Measurements from ENCODE around the gene CEMIP.

The CEMIP gene

DNA sequence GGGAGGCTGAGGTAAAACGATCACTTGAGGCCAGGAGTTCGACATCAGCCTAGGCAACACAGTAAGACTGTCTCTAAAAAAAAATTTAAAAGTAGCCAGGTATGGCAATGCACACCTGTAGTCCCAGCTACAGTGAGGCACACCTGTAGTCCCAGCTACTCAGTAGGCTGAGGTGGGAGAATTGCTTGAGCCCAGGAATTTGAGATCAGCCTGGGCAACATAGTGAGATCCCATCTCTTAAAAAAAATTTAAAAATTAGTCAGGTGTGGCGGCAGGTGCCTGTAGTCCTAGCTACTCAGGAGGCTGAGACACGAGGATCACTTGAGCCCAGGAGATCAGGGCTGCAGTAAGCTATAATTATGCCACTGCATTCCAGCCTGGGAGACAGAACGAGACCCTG, 203.7 kb downstream of the CEMIP start:
- H4K20me1 ChIP-seq = peaks cover 43 to 95% (median 83%) of the 10 kb centered on the region in 11 experiments; a peak in 21 of 22 replicates
- H3K4me2 ChIP-seq = no peak overlapping the region
- no peaks in the 10 kb centered on the region for H3K9me3 ChIP-seq (replicated peaks in 1 of 11)
- no peaks in the 10 kb centered on the region for H3K27me3 ChIP-seq
- no peak for TF ChIP-seq Cebpa-rat (IDR thresholded peaks at IDR 0.05)
- H3K4me1 ChIP-seq = peaks cover 25 to 75% (median 35%) of the 10 kb centered on the region in 10 experiments
- H3K4me3 ChIP-seq = no peak overlapping the region
- H3K36me3 ChIP-seq = peaks cover 45 to 72% (median 67%) of the 10 kb centered on the region in 11 experiments
- no peak overlapping the region for H3K9ac ChIP-seq
- no peak overlapping the region for H3K27ac ChIP-seq

DNA sequence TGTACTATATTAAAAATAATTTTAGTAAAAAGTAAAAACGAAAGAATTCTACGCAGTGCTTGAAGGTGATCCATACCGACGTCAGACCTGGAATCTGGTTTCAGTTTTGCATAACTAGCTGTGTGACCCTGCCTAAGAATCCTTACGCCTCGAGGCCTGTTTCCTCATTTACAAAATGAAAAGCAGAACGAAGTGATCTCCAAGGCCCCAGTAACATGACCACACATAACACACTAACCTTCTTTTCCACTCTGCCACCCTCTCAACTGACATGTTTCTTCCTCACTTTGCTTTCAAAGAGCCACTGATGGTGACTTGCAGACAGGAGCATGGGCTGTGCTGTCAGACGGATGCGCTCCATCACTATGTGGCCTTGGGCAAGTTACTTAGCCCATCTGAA, 205.7 kb downstream of the CEMIP start:
- Histone ChIP-seq H3K27ac (peak overlapping the region in 9 of 11 experiments; percentile 0 to 73 (median 52); a peak in 13 of 22 replicates), H4K20me1 (peaks cover 37 to 89% (median 73%) of the 10 kb centered on the region in 11 experiments; a peak in 21 of 22 replicates), H3K9ac (peak overlapping the region in 5 of 11 experiments; percentile 14 to 48 (median 34); a peak in 6 of 22 replicates), H3K4me1 (peaks cover 36 to 73% (median 44%) of the 10 kb centered on the region in 10 experiments), H3K36me3 (peaks cover 24 to 52% (median 47%) of the 10 kb centered on the region in 11 experiments), H3K9me3 (replicated peaks in 1 of 11) (no peaks in the 10 kb centered on the region), H3K27me3 (no peaks in the 10 kb centered on the region), H3K4me3 (no peak overlapping the region), H3K4me2 (peak overlapping the region; percentile 11 to 97 (median 53); a peak in 20 of 22 replicates)
- TF ChIP-seq Cebpa-rat (IDR thresholded peaks at IDR 0.05) = no peak

DNA sequence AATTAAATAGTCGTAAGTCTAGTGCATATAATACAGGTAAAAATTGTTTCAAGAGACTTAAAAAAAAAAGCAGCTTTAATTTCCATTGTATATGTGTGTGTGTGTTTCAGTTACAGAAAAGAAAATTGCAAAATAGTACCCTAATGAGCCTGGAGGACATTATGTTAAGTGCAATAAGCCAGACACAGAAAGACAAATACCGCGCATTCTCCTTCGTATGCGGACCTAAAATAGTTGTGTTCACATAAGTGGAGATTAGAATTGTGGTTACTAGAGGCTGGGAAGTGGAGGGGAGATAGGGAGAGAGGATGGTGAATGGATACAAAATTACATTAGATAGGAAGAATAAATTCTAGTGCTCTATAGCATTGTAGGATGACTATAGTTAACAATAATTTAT, 206.8 kb downstream of the CEMIP start:
- no peak for TF ChIP-seq Cebpa-rat (IDR thresholded peaks at IDR 0.05)
- Histone ChIP-seq H3K36me3 (peaks cover 13 to 41% (median 35%) of the 10 kb centered on the region in 11 experiments; a peak in 21 of 22 replicates), H3K4me2 (peak overlapping the region; percentile 11 to 97 (median 53); a peak in 15 of 22 replicates), H3K27me3 (no peaks in the 10 kb centered on the region), H3K4me3 (no peak overlapping the region), H3K9me3 (replicated peaks in 1 of 11) (no peaks in the 10 kb centered on the region), H3K27ac (peak overlapping the region in 1 of 11 experiments; percentile 29; a peak in 3 of 22 replicates), H3K9ac (no peak overlapping the region), H3K4me1 (peaks cover 47 to 83% (median 53%) of the 10 kb centered on the region in 10 experiments), H4K20me1 (peaks cover 33 to 79% (median 70%) of the 10 kb centered on the region in 11 experiments; a peak in 21 of 22 replicates)

DNA sequence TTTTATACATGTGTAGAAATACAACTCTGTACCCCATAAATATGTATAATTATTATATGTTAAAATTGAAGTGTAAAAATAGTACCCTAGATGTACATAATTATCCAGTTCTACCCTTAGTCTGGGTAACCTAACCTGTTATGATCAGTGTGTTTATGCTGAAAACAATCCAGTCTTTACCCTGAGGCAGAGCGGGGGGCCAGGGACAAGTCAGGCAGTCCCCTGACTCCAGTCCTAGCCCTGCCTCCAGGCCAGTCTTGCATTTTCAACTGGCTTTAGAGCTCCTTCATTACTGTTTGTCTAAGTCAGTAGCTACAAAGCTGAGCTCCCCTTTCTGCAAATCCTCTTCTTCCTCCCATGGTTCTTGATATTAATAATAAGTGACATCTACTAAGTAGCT, 207.3 kb downstream of the CEMIP start:
- no peak for TF ChIP-seq Cebpa-rat (IDR thresholded peaks at IDR 0.05)
- H3K9me3 ChIP-seq (replicated peaks in 1 of 11) = no peaks in the 10 kb centered on the region
- H4K20me1 ChIP-seq = peaks cover 33 to 78% (median 70%) of the 10 kb centered on the region in 11 experiments; a peak in 21 of 22 replicates
- H3K4me2 ChIP-seq = peak overlapping the region; percentile 85 to 98 (median 92); a peak in 17 of 22 replicates
- no peaks in the 10 kb centered on the region for H3K27me3 ChIP-seq
- H3K9ac ChIP-seq = peak overlapping the region in 2 of 11 experiments; percentile 2 to 29; a peak in 2 of 22 replicates
- H3K27ac ChIP-seq = no peak overlapping the region
- peaks cover 12 to 36% (median 32%) of the 10 kb centered on the region in 11 experiments; a peak in 21 of 22 replicates for H3K36me3 ChIP-seq
- peak overlapping the region in 1 of 10 experiments; percentile 7; a peak in 2 of 20 replicates for H3K4me3 ChIP-seq
- peaks cover 52 to 87% (median 59%) of the 10 kb centered on the region in 10 experiments for H3K4me1 ChIP-seq

DNA sequence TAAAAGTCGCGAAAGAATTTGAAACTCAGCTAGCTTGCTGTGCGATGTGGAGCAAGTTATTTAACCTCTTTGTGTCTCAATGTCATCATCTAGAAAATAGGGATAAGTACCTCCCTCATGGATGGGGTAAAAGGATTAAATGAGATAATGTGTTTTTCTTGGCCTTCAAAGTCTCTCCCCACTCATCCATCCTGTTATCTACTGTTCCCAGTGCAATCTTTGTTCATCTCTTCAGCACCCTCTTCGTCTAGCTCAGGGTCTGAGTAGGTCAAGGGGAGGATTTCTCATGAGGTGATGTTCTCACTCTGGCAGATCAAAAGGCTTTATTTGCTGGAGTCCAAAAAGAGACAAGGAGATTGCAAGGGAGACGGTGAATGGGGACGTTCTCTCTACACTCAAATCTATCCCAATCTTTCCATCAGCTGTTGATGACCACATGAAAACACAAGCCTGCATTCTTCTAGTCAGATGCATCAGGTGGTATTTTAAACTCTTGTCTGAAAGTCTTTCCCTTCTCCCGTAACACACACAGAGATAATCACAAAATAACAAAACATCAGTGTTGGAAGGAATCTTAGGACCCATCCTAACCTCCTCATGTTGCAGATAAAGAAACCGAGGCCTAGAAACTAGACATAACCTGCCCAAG, 209.1 kb downstream of the CEMIP start:
- Histone ChIP-seq H3K4me2 (peak overlapping the region; percentile 85 to 98 (median 92)), H3K27me3 (no peaks in the 10 kb centered on the region), H3K4me1 (peaks cover 55 to 81% (median 66%) of the 10 kb centered on the region in 10 experiments), H3K4me3 (peak overlapping the region; percentile 73 to 95 (median 85)), H3K9ac (peak overlapping the region; percentile 81 to 92 (median 88)), H3K9me3 (replicated peaks in 1 of 11) (no peaks in the 10 kb centered on the region), H3K27ac (peak overlapping the region; percentile 70 to 93 (median 89); a peak in 21 of 22 replicates), H3K36me3 (peaks cover 0 to 18% (median 15%) of the 10 kb centered on the region in 11 experiments; a peak in 12 of 22 replicates), H4K20me1 (peaks cover 17 to 60% (median 53%) of the 10 kb centered on the region in 11 experiments; a peak in 21 of 22 replicates)
- no peak for TF ChIP-seq Cebpa-rat (IDR thresholded peaks at IDR 0.05)

DNA sequence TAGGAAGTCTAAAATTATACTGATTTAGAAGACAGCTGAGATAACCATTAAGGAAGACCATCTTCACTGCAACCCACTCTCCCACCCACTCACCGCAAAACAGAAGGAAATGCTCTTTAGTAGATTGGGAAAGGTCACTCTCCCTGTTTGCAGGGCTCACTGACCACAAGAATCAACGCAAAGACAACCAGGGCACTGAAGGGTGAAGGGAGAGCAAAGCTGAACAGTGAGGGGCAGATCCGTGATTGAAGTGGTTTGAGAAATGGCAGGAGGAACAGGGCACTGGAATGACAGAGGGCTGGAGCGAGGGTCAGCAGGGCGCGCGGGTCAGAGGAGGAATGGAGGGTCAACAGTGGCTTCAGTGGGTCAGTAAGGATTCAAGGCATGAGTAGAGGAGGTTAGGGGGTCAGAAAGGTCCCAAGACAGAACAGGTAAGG, 209.9 kb downstream of the CEMIP start:
- H3K36me3 ChIP-seq = peaks cover 0 to 16% (median 12%) of the 10 kb centered on the region in 11 experiments; a peak in 9 of 22 replicates
- no peaks in the 10 kb centered on the region for H3K9me3 ChIP-seq (replicated peaks in 1 of 11)
- peaks cover 55 to 72% (median 66%) of the 10 kb centered on the region in 10 experiments for H3K4me1 ChIP-seq

DNA sequence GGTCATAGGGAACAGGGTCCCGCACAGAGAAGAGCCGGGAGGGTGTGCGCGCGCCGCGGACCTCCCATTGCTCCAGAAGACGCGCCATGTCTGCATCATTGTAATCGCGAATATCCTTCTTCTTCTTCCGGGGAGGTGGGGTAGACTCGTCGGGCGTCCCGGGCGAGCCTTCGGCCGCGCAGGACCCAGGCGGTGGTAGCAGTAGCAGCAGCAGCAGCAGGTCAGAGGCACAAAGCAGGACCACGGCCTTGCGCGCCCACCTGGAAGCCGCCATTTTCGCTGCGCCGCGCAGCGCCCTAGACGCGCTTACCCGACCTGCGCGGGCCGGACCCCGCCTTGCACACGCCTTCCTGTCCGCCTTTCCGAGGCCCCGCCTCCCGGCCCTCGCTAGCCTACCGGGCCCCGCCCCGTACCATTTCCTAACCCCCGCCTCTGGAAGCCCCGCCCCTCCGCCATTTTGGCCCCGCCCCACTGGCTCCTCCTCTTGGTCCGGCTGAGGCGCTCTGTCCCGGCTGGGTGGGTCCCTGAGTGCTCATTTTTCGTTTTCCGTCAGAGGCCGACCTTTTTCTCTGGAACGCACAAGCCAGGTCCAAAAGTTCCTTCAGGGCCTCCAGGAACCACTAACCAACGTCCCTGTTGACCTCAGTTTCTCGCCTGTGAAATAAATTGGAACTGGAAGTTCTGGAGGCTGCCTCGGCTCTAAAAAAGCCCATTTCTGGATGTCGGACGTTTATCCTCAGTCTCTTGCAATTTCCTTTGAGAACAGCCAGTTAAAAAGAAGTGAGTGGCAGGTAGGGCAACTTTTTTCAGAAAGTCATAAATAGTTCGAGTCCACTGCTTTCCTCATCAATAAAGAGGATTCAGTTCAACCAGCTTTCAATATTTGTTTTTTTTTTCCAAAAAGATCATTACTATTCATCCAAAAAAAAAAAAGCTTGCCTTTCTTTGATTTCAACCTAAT, 210.6 kb downstream of the CEMIP start, which contains the start of gene MESD:
Gene MESD, minus strand, starts transcription at position 302 of the 961 bp plus-strand sequence. Its CDS starts 28 bp downstream, at position 274.
- H3K4me3 ChIP-seq = peak within 1 kb of the TSS; percentile 73 to 95 (median 85)
- H3K27ac ChIP-seq = peak within 1 kb of the TSS; percentile 72 to 93 (median 89)
- peaks cover 0 to 16% (median 12%) of the 10 kb centered on the region in 11 experiments; a peak in 9 of 22 replicates for H3K36me3 ChIP-seq
- TF ChIP-seq Cebpa-rat (IDR thresholded peaks at IDR 0.05) = no peak
- peaks cover 55 to 65% (median 59%) of the 10 kb centered on the region in 10 experiments for H3K4me1 ChIP-seq
- peaks cover 17 to 45% (median 39%) of the 10 kb centered on the region in 11 experiments; a peak in 21 of 22 replicates for H4K20me1 ChIP-seq
- peak within 1 kb of the TSS; percentile 85 to 98 (median 94) for H3K4me2 ChIP-seq
- H3K9me3 ChIP-seq (replicated peaks in 1 of 11) = no peaks in the 10 kb centered on the region
- H3K27me3 ChIP-seq = no peaks in the 10 kb centered on the region
- H3K9ac ChIP-seq = peak within 1 kb of the TSS; percentile 81 to 92 (median 88)

More for the DNA sequence above, 209.9 kb downstream of the CEMIP start:
- Histone ChIP-seq H3K27me3 (no peaks in the 10 kb centered on the region), H3K9ac (peak overlapping the region; percentile 81 to 92 (median 88)), H3K4me2 (peak overlapping the region; percentile 85 to 98 (median 92)), H4K20me1 (peaks cover 17 to 52% (median 46%) of the 10 kb centered on the region in 11 experiments; a peak in 21 of 22 replicates), H3K27ac (peak overlapping the region; percentile 70 to 93 (median 89)), H3K4me3 (peak overlapping the region; percentile 73 to 95 (median 85))
- no peak for TF ChIP-seq Cebpa-rat (IDR thresholded peaks at IDR 0.05)

DNA sequence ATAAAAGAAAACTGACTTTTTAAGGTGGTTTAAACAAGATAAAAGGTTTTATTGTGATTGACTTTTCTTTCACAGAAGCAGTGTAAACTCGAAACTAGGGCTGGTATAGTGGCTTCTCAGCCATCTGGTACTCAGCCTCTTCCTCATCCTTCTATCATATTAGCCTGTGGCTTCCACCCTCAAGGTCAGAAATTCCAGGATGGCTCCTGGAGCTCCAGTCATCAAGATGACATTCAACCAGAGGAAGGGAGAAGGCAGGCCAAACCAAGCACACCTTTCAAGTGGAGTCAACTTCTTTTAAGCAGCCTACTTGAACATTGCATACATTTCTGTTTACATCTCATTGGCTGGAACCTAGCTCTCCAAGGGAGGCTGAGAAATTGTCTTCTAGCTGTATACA, 211.8 kb downstream of the CEMIP start:
- H3K27ac ChIP-seq = peak overlapping the region in 1 of 11 experiments; percentile 12; a peak in 2 of 22 replicates
- H3K36me3 ChIP-seq = peaks cover 0 to 11% (median 6%) of the 10 kb centered on the region in 11 experiments; a peak in 7 of 22 replicates
- H3K9ac ChIP-seq = no peak overlapping the region
- no peaks in the 10 kb centered on the region for H3K27me3 ChIP-seq
- peak overlapping the region; percentile 4 to 94 (median 84); a peak in 20 of 22 replicates for H3K4me2 ChIP-seq
- TF ChIP-seq Cebpa-rat (IDR thresholded peaks at IDR 0.05) = no peak
- H3K4me3 ChIP-seq = no peak overlapping the region; a peak in 1 of 20 replicates
- peaks cover 45 to 54% (median 48%) of the 10 kb centered on the region in 10 experiments for H3K4me1 ChIP-seq
- peaks cover 7 to 33% (median 27%) of the 10 kb centered on the region in 11 experiments; a peak in 20 of 22 replicates for H4K20me1 ChIP-seq
- peaks cover 0 to under 1% (median 0%) of the 10 kb centered on the region in 11 experiments; a peak in 2 of 22 replicates for H3K9me3 ChIP-seq (replicated peaks in 1 of 11)

Data from BLaER1 treated with 17β-estradiol and CSF1 and Interleukin-3, amounts not matched to agents 10 nM and 100 nM (cell line).